Ovary (tissue), 9 donors: ENCODE results near the gene GNPTAB. TPM values are rescaled to one million over a fixed set of nuclear protein-coding genes. Genes with fewer than 3 reads are reported as not detected.

ENCODE experiments used
- DNase-seq, 5 donors: peaks; one replicate each; pipeline ENCODE4 v3.0.0-alpha.2; 2019 to 2020
- H3K27ac ChIP-seq, 2 donors: fragments of 200-600 bp; one replicate each; pipeline versions ENCODE4 v1.5.1 to v1.8.0; 2019 to 2022
- H3K27me3 ChIP-seq: fragments of 200-600 bp; one replicate; pipeline ENCODE4 v1.8.0; 2022
- H3K36me3 ChIP-seq: fragments of 200-600 bp; sonication (generic); one replicate; pipeline ENCODE4 v1.5.1; 2019
- H3K4me1 ChIP-seq: one replicate; pipeline ENCODE4 v1.8.1; 2013; ENCODE audit warnings: mild to moderate bottlenecking, moderate library complexity; ENCODE audit not compliant: insufficient read depth
- H3K4me3 ChIP-seq: fragments of 200-600 bp; sonication (generic); one replicate; pipeline ENCODE4 v1.5.1; 2017
- H3K9me3 ChIP-seq, 2 donors: fragments of 200-600 bp in 1 of 2; sonication (generic) in 1 of 2; one replicate each; pipeline versions ENCODE4 v1.5.1 to v1.8.1; 2013 to 2019; ENCODE audit warnings: mild to moderate bottlenecking in 1 of 2, moderate library complexity in 1 of 2
- CTCF ChIP-seq, 3 donors: fragments of 450-650 bp in 2 of 3; fragments of 200-600 bp in 1 of 3; IDR thresholded peaks; one replicate each; pipeline versions ENCODE4 v1.5.1 to v1.8.0; 2016 to 2022; ENCODE audit warnings: antibody characterized with exemption in 3 of 3, mild to moderate bottlenecking in 1 of 3
- EP300 ChIP-seq: sonication (generic); formaldehyde crosslinking; IDR thresholded peaks from one replicate; pipeline ENCODE4 v1.6.1; 2017; ENCODE audit warnings: antibody characterized with exemption
- POLR2A ChIP-seq: fragments of 450-650 bp; IDR thresholded peaks from one replicate; pipeline ENCODE4 v1.6.1; 2017; ENCODE audit warnings: antibody characterized with exemption, mild to moderate bottlenecking, moderate library complexity
- WGBS, 3 donors: extraction: QIAGEN DNeasy Blood & Tissue Kit in 1 of 3; methylation state at CpG; one replicate each; pipeline versions ENCODE4 v1.1.5 to v1.1.7; 2013 to 2017; 5-methylcytosine and 5-hydroxymethylcytosine counted together
- intact Hi-C, 4 donors: fragments of 100-400 bp; cut with DNase I; formaldehyde crosslinking; loops; one replicate each; pipeline versions ENCODE4 v1.11.0 to v1.15.1; 2022 to 2023
- polyA plus RNA-seq, 2 donors: library from polyadenylated mRNA; stranded (reverse); fragments of 200-250 nt in 1 of 2; fragments of 350-450 nt in 1 of 2; fragmentation: Illumina TruSeq in 1 of 2; extraction: RNeasy Lipid Tissue Mini Kit (QIAGEN cat#74804) in 1 of 2; gene quantifications; one replicate each; pipeline ENCODE4 v1.2.3, GENCODE V29; 2013 to 2014
- total RNA-seq, 7 donors: library from RNA; depleted of rRNA in 2 of 7; stranded (reverse); fragments of >200 nt in 2 of 7; fragmentation: NEBNext Ultra II Directional in 3 of 7; extraction: Animal tissue kit (Norgen Biotek cat#: 25700) in 3 of 7; gene quantifications; one replicate each; pipeline versions ENCODE4 v1.1.0 to v1.2.4, GENCODE V29; 2016 to 2023
- donor health status: DM: no; HTN: no; CAD: no; lungs with moderate emphysema.
- donor health status: DM: no; HTN: no; CAD: no.
- donor health status: Bipolar disorder and iron deficiency.
- donor health status: DM: yes; HTN: yes; CAD: no.
- donor health status: DM: no; HTN: no; CAD: no.
- donor health status: DM: yes; HTN: yes; CAD: no.

GNPTAB gene
- total and polyA plus RNA-seq, 9 donors: 7.1 to 24.2 (median 16.6) TPM

- Histone ChIP-seq H3K36me3 (no peaks in the 10 kb centered on the region), H3K4me3 (no peak overlapping the region), H3K27me3 (no peaks in the 10 kb centered on the region), H3K27ac (no peak overlapping the region), H3K9me3 (no peaks in the 10 kb centered on the region), H3K4me1 (peaks cover 2% of the 10 kb centered on the region)
- DNase-seq: no peak
- 86 to 93% (median 92%) methylated on average over 4 of the region's 4 CpGs for WGBS, 3 donors
- TF ChIP-seq CTCF (IDR thresholded peaks at IDR 0.05) (no peak), POLR2A (no peak), EP300 (no peak)
- intact Hi-C loops: no loop called here
Observed at GRCh38 chr12:101761781-101762180, 69.0 kb downstream of the GNPTAB start.

GRCh38 chr12:101761350-101761749 is 69.4 kb downstream of the GNPTAB start:
- intact Hi-C loops: no loop called here
- TF ChIP-seq EP300 (no peak), CTCF (IDR thresholded peaks at IDR 0.05) (no peak), POLR2A (no peak)
- Histone ChIP-seq H3K4me1 (peaks cover 2% of the 10 kb centered on the region), H3K4me3 (no peak overlapping the region), H3K27ac (no peak overlapping the region), H3K27me3 (no peaks in the 10 kb centered on the region), H3K36me3 (no peaks in the 10 kb centered on the region), H3K9me3 (no peaks in the 10 kb centered on the region)
- WGBS, 3 donors: 73 to 78% (median 74%) methylated on average over 5 of the region's 5 CpGs
- DNase-seq: no peak

- Histone ChIP-seq H3K4me1 (peaks cover 2% of the 10 kb centered on the region), H3K9me3 (no peaks in the 10 kb centered on the region), H3K36me3 (no peaks in the 10 kb centered on the region), H3K4me3 (no peak overlapping the region), H3K27ac (no peak overlapping the region), H3K27me3 (no peaks in the 10 kb centered on the region)
- intact Hi-C loops: loop anchor here in 1 of 4 donors (10.0 kb wide), 1 partner anchor 345 kb away; no protein-coding TSS in a partner anchor
- 61 to 62% (median 62%) methylated on average over 5 of the region's 5 CpGs for WGBS, 3 donors
- DNase-seq: no peak
- no peak for TF ChIP-seq EP300
- TF ChIP-seq CTCF (IDR thresholded peaks at IDR 0.05): peak; percentile 13 to 72 (median 44)
Observed at GRCh38 chr12:101759396-101760047, 71.2 kb downstream of the GNPTAB start.

GRCh38 chr12:101750152-101750551 is 80.6 kb downstream of the GNPTAB start:
- H3K4me3 ChIP-seq: no peak overlapping the region
- no peak overlapping the region for H3K27ac ChIP-seq
- no peak for DNase-seq
- no peaks in the 10 kb centered on the region for H3K36me3 ChIP-seq
- no peaks in the 10 kb centered on the region for H3K27me3 ChIP-seq
- no peaks in the 10 kb centered on the region for H3K9me3 ChIP-seq
- intact Hi-C loops: loop anchor here in 1 of 4 donors (10.0 kb wide), 1 partner anchor 335 kb away; no protein-coding TSS in a partner anchor
- no peak for TF ChIP-seq CTCF (IDR thresholded peaks at IDR 0.05)
- TF ChIP-seq POLR2A: no peak
- 95 to 98% (median 95%) methylated on average over 4 of the region's 4 CpGs for WGBS, 3 donors
- no peaks in the 10 kb centered on the region for H3K4me1 ChIP-seq
